MG63 (cell line): ENCODE data around the gene TXNRD1. TPM values are rescaled to one million over a fixed set of nuclear protein-coding genes. Genes with fewer than 3 reads are reported as not detected.
"Not testable (repeated sequence)": the region's sequence is repeated elsewhere in the genome, so short reads cannot be mapped to it uniquely, and the experiment has no call there.

Experiments used
- DNase-seq: peaks from one replicate; pipeline ENCODE4 v3.0.0-alpha.2; 2020
- H3K27me3 ChIP-seq: fragments of 250-450 bp; sonication (Bioruptor Pico); 2 replicates; pipeline ENCODE4 v1.5.1; 2020; ENCODE audit warnings: mild to moderate bottlenecking, moderate library complexity
- H3K36me3 ChIP-seq: fragments of 250-450 bp; sonication (Bioruptor Pico); 2 replicates; pipeline ENCODE4 v1.5.1; 2020; ENCODE audit warnings: mild to moderate bottlenecking, moderate library complexity
- H3K4me3 ChIP-seq: fragments of 250-450 bp; sonication (Bioruptor Pico); 2 replicates; pipeline ENCODE4 v1.5.1; 2020; ENCODE audit warnings: mild to moderate bottlenecking, moderate library complexity
- H3K9me3 ChIP-seq: fragments of 250-450 bp; sonication (Bioruptor Pico); 2 replicates; pipeline ENCODE4 v1.5.1; 2020; ENCODE audit warnings: mild to moderate bottlenecking, moderate library complexity
- total RNA-seq: library from RNA; depleted of rRNA; stranded (reverse); fragments of >200 nt; shearing (Covaris generic); gene quantifications from 2 replicates; pipeline ENCODE4 v1.2.3, GENCODE V29; 2014; ENCODE audit warnings: low replicate concordance

The TXNRD1 gene
- total RNA-seq, 1 experiment from 2014 or later: 924 TPM

DNA sequence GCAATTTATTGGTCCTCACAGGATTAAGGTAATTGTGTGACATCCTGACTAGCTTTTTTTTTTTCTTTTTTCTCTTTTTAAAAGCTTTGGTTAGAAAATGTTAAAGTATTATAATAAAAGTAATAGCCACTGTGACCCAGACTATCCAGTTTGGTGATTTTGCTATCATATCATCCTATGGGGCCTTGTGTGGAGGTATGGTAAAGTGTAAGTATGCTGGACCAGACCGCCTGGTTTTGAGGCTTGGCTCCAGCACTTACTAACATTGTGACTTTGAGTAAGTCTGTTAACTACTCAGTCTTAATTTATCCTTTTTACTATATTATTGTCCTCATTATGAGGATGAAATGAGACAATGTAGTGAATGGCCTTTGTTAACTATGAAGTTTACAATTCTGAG is 103.4 kb downstream of the TXNRD1 start:
- H3K36me3 ChIP-seq: peaks cover 90% of the 10 kb centered on the region
- H3K4me3 ChIP-seq: no peak overlapping the region
- H3K9me3 ChIP-seq: no peaks in the 10 kb centered on the region
- no peak for DNase-seq
- H3K27me3 ChIP-seq: no peaks in the 10 kb centered on the region

DNA sequence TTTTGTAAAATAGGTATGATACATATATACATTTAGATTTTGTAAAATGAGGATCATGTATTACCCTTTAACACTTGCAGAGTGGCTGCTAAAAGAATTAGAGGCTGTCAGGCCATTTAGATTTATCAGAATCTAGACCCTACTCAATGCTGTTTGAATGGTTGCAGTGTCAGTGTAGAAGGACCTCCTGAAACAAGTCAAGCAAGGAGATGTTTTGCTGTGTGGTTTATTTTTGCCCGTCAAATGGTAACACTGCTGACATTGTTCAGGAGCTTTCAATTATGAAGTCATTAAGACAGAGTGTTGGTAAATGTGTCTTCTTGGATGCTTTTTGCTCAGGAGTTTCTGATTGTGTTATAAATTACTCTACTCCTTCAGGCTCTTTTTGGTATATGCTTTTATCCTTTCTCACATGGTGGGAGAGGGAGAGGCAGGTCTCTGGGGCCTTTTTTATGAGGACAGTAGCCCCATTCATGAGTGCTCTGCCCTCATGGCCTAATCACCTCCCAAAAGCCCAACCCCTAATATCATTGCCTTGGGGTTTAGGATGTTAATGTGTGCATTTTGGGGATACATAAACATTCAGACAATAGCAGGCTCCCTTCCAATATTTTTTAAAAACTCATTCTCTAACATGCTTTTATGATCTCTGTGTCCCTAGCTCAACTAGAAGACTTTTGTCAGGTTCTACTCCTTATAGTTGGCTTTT is 104.5 kb downstream of the TXNRD1 start:
- no peak for DNase-seq
- no peaks in the 10 kb centered on the region for H3K9me3 ChIP-seq
- H3K27me3 ChIP-seq: no peaks in the 10 kb centered on the region
- peaks cover 90% of the 10 kb centered on the region for H3K36me3 ChIP-seq
- no peak overlapping the region for H3K4me3 ChIP-seq

DNA sequence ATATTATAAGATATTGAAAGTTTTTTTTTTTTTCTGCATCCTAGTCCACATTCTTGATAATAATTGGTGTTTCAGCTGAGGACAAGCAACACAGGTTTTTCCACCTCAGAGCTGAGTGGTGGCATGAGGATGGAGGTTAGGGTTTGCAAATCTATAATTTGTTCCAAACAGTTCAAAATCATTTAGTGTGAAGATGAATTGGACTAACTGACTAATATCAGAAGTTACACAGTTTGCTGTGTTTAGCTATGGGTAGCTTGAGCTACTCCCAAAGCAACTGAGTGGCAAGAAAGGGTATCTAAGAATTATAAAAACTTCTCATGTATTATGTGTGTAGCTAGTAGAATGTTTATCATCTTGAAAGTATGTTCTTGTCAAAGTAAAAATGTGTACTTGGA is 105.0 kb downstream of the TXNRD1 start:
- Histone ChIP-seq H3K27me3 (no peaks in the 10 kb centered on the region), H3K4me3 (no peak overlapping the region), H3K36me3 (peaks cover 90% of the 10 kb centered on the region), H3K9me3 (no peaks in the 10 kb centered on the region)
- no peak for DNase-seq

DNA sequence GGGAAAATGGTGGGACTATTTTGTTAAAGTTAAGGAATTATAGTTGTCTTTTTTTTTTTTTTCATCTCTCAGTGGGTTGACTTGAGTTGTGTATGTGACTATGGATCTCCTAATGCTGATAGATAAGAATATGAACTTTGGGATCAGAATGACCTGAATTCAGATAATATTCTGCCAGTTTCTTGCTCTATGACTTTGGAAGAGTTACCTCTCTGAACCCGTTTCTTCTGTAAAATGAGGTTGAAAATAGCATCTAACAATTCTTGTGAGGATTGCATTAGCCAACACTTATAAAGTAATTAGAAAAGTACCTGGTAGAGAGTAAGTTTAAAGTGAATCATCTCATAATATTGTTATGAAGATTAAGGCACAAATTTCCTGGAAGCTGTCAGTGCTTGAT is 106.4 kb downstream of the TXNRD1 start:
- no peaks in the 10 kb centered on the region for H3K9me3 ChIP-seq
- peaks cover 88% of the 10 kb centered on the region for H3K36me3 ChIP-seq
- DNase-seq: no peak
- no peak overlapping the region for H3K4me3 ChIP-seq
- H3K27me3 ChIP-seq: no peaks in the 10 kb centered on the region

DNA sequence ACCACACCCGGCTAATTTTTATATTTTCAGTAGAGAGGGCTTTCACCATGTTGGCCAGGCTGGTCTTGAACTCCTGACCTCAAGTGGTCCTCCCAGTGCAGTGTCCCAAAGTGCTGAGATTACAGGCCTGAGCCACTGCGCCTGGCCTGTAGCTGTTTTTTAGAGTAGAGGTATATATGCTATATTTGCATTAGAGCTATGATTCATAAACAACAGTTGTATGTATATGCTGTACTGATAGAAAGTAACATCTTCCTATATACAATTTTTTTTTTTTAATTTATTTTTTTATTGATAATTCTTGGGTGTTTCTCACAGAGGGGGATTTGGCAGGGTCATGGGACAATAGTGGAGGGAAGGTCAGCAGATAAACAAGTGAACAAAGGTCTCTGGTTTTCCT is 107.0 kb downstream of the TXNRD1 start:
- H3K36me3 ChIP-seq: peaks cover 88% of the 10 kb centered on the region
- H3K27me3 ChIP-seq, H3K4me3 ChIP-seq, H3K9me3 ChIP-seq, DNase-seq: not testable (repeated sequence)

DNA sequence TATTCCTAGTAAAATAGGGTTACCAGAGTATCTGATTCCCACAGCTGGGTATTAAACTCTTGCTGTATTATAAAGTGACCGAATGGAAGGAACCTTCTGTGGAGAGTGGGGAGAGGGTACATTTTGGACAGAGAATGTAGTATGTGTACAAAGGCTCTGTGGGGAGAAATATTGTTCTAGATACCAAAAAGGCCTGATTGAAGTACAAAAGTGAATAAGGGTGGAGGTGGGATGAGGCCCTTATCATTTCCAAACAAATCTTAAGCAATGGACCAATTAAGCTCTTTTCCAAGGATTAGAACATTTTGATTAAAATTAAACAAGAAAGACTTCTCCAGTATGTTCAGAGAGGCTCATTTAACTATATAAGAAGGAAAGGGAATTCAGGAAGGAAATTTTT is 108.3 kb downstream of the TXNRD1 start:
- H3K4me3 ChIP-seq: no peak overlapping the region
- no peak for DNase-seq
- peaks cover 88% of the 10 kb centered on the region for H3K36me3 ChIP-seq
- no peaks in the 10 kb centered on the region for H3K27me3 ChIP-seq
- H3K9me3 ChIP-seq: no peaks in the 10 kb centered on the region

DNA sequence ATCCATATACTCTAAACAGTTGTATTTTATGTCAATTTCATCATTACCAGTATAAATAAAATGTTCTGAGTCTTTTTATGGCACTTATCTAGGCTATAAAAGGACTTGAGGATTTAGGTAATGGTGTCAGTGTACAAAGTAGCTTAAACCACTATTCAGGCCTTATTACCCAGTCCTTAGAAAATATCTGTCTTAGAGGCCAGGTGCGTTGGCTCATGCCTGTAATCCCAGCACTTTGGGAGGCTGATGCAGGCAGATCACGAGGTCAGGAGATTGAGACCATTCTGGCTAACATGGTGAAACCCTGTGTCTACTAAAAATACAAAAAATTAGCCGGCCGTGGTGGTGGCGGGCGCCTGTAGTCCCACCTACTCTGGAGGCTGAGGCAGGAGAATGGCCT is 112.7 kb downstream of the TXNRD1 start:
- H3K36me3 ChIP-seq: peaks cover 87% of the 10 kb centered on the region

DNA sequence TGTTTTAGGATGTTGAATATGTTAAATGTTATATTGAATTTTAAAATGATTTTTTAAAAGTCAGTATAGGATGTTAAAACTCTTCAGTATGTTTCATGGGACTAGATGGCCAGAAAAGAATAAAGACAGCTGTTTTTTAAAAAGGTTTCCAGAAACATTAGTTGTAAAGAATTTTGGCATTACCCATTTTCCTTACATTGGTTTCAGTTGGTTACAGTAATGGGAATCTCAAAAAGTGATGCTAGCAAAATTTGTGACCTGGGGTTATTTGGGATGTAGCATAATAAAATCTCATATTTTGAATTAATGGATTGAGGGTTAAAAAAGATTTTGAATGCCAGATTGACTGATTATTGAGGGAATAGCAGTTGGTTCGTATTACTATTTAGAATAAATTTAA is 113.2 kb downstream of the TXNRD1 start:
- H3K9me3 ChIP-seq: no peaks in the 10 kb centered on the region
- no peak overlapping the region for H3K4me3 ChIP-seq
- peaks cover 91% of the 10 kb centered on the region for H3K36me3 ChIP-seq
- H3K27me3 ChIP-seq: no peaks in the 10 kb centered on the region
- DNase-seq: no peak

More for the DNA sequence above, 112.7 kb downstream of the TXNRD1 start:
- not testable (repeated sequence) for H3K27me3 ChIP-seq, H3K4me3 ChIP-seq, H3K9me3 ChIP-seq, DNase-seq

DNA sequence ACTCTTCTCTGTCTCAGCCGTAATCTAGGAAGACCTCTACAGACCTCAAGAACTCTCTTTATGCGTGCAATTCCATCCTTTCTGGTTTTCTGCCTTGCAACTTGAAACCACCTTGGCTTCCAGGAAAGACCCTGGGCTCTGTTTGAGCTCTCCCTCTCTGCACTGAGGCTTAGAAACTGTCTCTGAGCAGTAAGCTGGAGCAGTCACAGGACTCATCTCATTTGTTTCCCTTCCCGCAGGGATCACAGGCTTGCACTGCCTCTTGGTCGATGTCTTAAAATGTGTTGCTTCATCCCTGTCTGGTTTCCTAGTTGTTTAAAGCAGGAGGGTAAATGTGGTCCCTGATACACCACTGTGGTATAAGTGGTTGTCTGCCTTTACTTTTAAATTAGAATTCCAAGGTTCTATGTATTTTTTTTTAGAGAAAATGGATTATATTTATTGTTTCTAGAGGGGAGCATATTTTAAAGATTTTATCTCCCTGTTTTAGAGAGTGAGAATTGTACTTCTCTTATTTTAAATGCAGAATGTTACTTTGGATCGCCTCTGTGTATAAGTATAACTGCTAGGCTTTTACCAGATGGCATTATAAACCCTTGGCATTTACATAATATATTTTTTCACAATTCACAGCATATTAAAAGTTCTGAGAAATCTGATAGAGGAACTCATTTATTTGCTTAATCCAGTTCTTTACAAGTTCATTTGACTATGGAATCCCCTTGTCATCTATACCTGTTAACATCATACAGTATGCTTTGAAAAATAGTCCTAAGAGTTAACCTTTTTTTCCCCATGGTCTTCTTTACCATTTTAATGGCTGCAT is 114.3 kb downstream of the TXNRD1 start:
- Histone ChIP-seq H3K27me3 (no peaks in the 10 kb centered on the region), H3K36me3 (peaks cover 91% of the 10 kb centered on the region), H3K9me3 (no peaks in the 10 kb centered on the region), H3K4me3 (no peak overlapping the region)
- no peak for DNase-seq

DNA sequence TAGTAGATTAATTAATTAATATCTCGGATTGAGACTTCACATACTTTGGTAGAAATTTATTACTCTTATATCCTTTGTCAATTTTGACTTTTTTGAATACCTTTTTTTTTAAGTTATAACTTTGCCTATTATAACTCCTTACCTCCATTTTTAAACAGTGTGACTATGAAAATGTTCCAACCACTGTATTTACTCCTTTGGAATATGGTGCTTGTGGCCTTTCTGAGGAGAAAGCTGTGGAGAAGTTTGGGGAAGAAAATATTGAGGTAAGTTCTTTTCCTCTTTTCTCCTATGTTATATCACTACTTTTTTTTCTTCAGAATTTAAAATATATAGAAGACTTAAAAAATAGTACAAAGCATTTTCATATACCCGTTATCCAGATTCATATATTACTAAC is 115.8 kb downstream of the TXNRD1 start:
- Histone ChIP-seq H3K9me3 (no peaks in the 10 kb centered on the region), H3K36me3 (peaks cover 92% of the 10 kb centered on the region), H3K27me3 (no peaks in the 10 kb centered on the region), H3K4me3 (no peak overlapping the region)
- DNase-seq: no peak

DNA sequence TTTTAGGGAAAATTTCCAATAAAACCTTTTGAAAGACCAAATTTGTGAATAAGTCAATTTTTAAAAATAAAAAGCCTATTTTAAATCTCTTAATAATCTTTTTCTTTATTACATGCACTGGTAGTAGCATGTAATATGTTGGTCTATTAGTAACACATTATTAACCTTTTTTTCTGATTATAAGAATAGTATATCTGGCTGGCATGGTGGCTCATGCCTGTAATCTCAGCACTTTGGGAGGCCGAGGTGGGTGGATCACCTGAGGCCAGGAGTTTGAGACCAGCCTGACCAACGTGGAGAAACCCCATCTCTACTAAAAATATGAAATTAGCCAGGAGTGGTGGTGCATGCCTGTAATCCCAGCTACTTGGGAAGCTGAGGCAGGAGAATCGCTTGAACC is 116.7 kb downstream of the TXNRD1 start:
- H3K9me3 ChIP-seq, DNase-seq, H3K27me3 ChIP-seq, H3K4me3 ChIP-seq: not testable (repeated sequence)
- peaks cover 93% of the 10 kb centered on the region for H3K36me3 ChIP-seq

DNA sequence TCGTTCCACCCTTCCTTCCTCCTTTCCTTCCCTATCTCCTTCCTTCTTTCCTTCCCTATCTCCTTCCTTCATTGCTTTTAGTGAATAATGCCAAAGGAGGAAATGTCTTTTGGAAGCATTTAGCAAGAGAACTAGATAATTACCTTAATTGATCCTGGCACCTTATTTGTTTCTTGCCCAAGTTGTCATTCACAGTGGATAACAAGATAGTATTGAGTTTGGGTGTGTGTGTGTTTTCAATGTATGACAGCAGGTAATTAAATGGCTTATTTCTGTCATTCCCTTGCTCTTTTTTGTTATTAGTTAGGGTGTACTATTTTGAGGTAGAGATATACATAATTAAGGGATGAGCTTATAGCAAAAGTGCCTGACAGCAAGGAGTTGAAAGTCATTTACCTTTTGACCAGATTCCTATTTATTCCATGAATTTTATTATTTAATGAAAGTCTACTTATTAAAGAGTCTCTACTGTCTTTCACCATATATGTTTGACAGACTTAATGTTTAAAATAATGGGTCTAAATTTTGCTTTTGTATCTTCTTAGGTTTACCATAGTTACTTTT is 118.2 kb downstream of the TXNRD1 start:
- Histone ChIP-seq H3K9me3 (no peaks in the 10 kb centered on the region), H3K4me3 (no peak overlapping the region), H3K36me3 (peaks cover 93% of the 10 kb centered on the region), H3K27me3 (no peaks in the 10 kb centered on the region)
- no peak for DNase-seq

DNA sequence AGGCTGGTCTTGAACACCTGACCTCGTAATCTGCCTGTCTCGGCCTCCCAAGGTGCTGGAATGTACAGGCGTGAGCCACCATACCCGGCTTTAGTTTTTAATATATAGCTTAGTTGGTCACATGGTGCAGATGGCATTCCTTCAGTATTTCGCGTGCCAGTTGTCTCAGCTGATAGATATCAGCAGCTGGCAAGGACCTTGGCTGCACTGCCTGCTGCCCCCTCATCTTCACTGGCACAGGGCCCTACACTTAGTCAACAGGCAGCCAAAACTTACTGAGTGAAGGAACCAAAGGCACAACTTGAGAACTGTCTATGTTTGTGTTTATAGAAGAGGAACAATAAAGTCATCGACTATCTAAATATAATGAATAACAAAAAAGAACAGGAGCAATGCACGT is 119.0 kb downstream of the TXNRD1 start:
- no peaks in the 10 kb centered on the region for H3K27me3 ChIP-seq
- H3K36me3 ChIP-seq: peaks cover 94% of the 10 kb centered on the region
- H3K4me3 ChIP-seq: no peak overlapping the region
- no peaks in the 10 kb centered on the region for H3K9me3 ChIP-seq
- peak; percentile 86 for DNase-seq

DNA sequence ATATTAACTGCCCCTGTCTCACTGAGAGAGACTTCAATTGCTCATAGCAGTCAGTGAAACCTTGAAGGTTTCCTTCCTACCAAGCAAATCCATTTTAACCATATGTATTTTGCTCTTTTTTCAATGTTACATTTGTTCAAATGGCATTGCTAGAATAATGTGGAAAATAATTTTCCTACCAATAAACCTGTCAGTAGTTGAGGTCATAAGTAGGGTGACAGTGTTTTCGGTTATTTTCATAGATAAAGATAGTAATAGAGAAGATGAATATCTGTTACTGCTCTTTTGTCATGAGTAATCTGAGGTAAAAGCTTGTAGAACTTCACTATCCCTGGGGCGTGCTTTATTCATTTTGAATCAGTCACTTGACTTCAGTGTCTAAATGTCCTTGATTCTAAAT is 120.5 kb downstream of the TXNRD1 start:
- Histone ChIP-seq H3K27me3 (no peaks in the 10 kb centered on the region), H3K36me3 (peaks cover 95% of the 10 kb centered on the region), H3K9me3 (no peaks in the 10 kb centered on the region), H3K4me3 (no peak overlapping the region)
- DNase-seq: no peak

DNA sequence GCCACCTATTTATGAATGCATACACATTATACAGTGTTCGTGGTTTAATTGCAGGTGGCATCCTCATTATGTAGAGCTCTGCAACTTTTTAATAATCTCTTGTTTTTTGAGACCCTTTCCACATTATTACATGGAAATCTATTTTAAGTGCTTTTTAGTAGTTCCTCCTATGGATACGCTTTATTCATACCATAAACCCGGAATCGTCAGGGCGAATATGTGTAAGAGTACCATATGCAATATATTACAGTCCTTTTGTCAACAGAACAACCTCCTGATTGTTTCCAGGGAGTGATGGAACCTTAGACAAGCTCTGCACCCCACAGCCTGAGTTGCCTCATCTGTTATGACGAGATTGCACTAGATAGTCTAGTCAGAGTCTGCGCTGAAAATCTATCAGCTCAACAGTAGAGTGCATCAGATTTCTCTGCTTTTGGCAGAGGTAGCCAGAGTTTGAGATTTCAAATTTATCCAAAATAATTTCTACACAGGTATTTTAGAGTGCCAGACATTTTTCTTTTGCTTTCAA is 121.5 kb downstream of the TXNRD1 start:
- peaks cover 95% of the 10 kb centered on the region for H3K36me3 ChIP-seq
- H3K4me3 ChIP-seq: no peak overlapping the region
- DNase-seq: no peak

DNA sequence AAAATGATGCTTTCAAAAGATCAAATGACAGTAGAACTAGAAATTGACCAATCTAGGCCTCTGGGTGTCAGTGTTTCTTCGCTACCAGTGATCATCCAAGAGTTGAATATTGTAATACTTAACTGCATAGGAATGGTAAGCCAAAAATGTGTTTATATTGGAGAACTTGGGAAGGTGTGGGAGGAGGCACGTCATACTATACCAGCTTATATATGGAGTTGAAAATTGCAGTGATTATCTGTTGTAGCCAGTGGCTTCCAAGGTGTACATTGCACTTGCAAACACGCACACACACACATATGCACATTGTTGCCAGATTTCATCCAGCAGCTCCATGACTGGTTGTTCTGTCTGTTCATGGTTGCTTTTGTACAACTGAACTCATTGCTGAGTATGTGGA is 124.1 kb downstream of the TXNRD1 start:
- Histone ChIP-seq H3K27me3 (no peaks in the 10 kb centered on the region), H3K9me3 (no peaks in the 10 kb centered on the region), H3K4me3 (no peak overlapping the region), H3K36me3 (peaks cover 100% of the 10 kb centered on the region)
- DNase-seq: no peak

More for the DNA sequence above, 121.5 kb downstream of the TXNRD1 start:
- Histone ChIP-seq H3K27me3 (no peaks in the 10 kb centered on the region), H3K9me3 (no peaks in the 10 kb centered on the region)

DNA sequence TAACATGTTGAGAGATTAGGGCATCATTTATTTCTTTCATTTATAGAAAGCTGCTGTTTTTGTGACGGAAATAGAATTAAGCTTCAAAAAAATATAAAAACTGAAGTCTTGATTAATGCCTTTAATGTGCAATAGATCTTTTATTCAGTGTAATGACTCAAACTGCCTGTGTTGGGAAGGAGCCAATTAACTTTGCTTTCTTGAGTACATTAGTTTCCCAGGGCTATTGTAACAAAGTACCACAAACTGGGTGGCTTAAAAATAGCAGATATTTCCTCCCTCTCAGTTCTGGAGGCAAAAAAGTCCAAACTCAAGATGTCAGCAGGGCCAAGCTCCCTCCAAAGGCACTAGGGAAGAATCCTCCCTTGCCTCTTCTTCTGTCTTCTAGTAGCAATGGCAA is 124.6 kb downstream of the TXNRD1 start:
- Histone ChIP-seq H3K9me3 (no peaks in the 10 kb centered on the region), H3K27me3 (no peaks in the 10 kb centered on the region), H3K4me3 (no peak overlapping the region), H3K36me3 (peaks cover 100% of the 10 kb centered on the region)
- DNase-seq: no peak
